Cardiac fibroblast (primary cell): ENCODE measurements around the gene PDE8A.

Source experiments
- DNase-seq, 2 donors: peaks; one replicate each; pipeline versions ENCODE4 v3.0.0 to v3.0.0-alpha.2; 2010; ENCODE audit warnings: low read depth in 2 of 2
- H3K4me3 ChIP-seq, 2 donors: replicated peaks in 1 of 2; 1 replicate in 1 of 2; 2 replicates in 1 of 2; pipeline ENCODE4 v1.5.1; 2011; ENCODE audit warnings: low read depth in 2 of 2, low read length in 2 of 2, mild to moderate bottlenecking in 2 of 2, moderate library complexity in 1 of 2
- CTCF ChIP-seq: IDR thresholded peaks from one replicate; pipeline ENCODE4 v1.5.1; 2011; ENCODE audit warnings: low read depth, mild to moderate bottlenecking, low read length, inconsistent platforms

PDE8A gene

GRCh38 chr15:85099195-85099803, 117.6 kb downstream of the PDE8A start:
- DNase-seq = no peak
- H3K4me3 ChIP-seq = no peak overlapping the region
- no peak for TF ChIP-seq CTCF

- H3K4me3 ChIP-seq = no peak overlapping the region
- peak in 1 of 2 donors; percentile 7 for DNase-seq
- no peak for TF ChIP-seq CTCF
Measured at GRCh38 chr15:85100186-85100937, 118.7 kb downstream of the PDE8A start.

- H3K4me3 ChIP-seq = no peak overlapping the region
- no peak for TF ChIP-seq CTCF
- DNase-seq = no peak
Measured at GRCh38 chr15:85104584-85104983, 122.9 kb downstream of the PDE8A start.

- no peak for TF ChIP-seq CTCF
- no peak for DNase-seq
- no peak overlapping the region for H3K4me3 ChIP-seq
Measured at GRCh38 chr15:85108136-85108535, 126.5 kb downstream of the PDE8A start.

GRCh38 chr15:85109333-85109732, 127.7 kb downstream of the PDE8A start:
- no peak for TF ChIP-seq CTCF
- no peak for DNase-seq

GRCh38 chr15:85112997-85113396, 131.3 kb downstream of the PDE8A start:
- no peak overlapping the region for H3K4me3 ChIP-seq
- DNase-seq = no peak
- no peak for TF ChIP-seq CTCF

More at GRCh38 chr15:85109333-85109732, 127.7 kb downstream of the PDE8A start:
- no peak overlapping the region for H3K4me3 ChIP-seq
